GM21360 (cell line): ENCODE results near the gene STOM.
"Not testable (repeated sequence)": the region's sequence is repeated elsewhere in the genome, so short reads cannot be mapped to it uniquely, and the experiment has no call there.

Experiments
- ATAC-seq: cut with Tn5 transposase; IDR thresholded peaks from one replicate; pipeline ENCODE4 v1.9.1; 2021; ENCODE audit warnings: mild to moderate bottlenecking, moderate library complexity; ENCODE audit not compliant: unreplicated experiment

The STOM gene

GRCh38 chr9:121369595-121370265, at the start of gene STOM:
TSS of gene STOM (minus strand) at chr9:121370250. CDS start at chr9:121370187, 63 bp downstream.
- ATAC-seq = peak; percentile 47

GRCh38 chr9:121411993-121412392, 41.9 kb upstream of the STOM start:
- ATAC-seq = no peak

- ATAC-seq = no peak
Measured at GRCh38 chr9:121405899-121406298, 35.8 kb upstream of the STOM start.

- ATAC-seq = no peak
Measured at GRCh38 chr9:121404906-121405305, 34.9 kb upstream of the STOM start.

GRCh38 chr9:121399883-121400607, 30.0 kb upstream of the STOM start:
- no peak for ATAC-seq

GRCh38 chr9:121399126-121399882, 29.3 kb upstream of the STOM start:
- no peak for ATAC-seq

GRCh38 chr9:121398374-121398773, 28.3 kb upstream of the STOM start:
- ATAC-seq = no peak

GRCh38 chr9:121397277-121397676, 27.2 kb upstream of the STOM start:
- ATAC-seq = not testable (repeated sequence)

- ATAC-seq = no peak
Measured at GRCh38 chr9:121395558-121395957, 25.5 kb upstream of the STOM start.

- no peak for ATAC-seq
Measured at GRCh38 chr9:121394292-121394691, 24.2 kb upstream of the STOM start.

GRCh38 chr9:121393318-121393717, 23.3 kb upstream of the STOM start:
- no peak for ATAC-seq

GRCh38 chr9:121390372-121390771, 20.3 kb upstream of the STOM start:
- ATAC-seq = no peak

- ATAC-seq = no peak
Measured at GRCh38 chr9:121388140-121388905, 18.3 kb upstream of the STOM start.

- ATAC-seq = no peak
Measured at GRCh38 chr9:121386442-121387175, 16.6 kb upstream of the STOM start.

GRCh38 chr9:121383715-121384114, 13.7 kb upstream of the STOM start:
- no peak for ATAC-seq

GRCh38 chr9:121380846-121381245, 10.8 kb upstream of the STOM start:
- no peak for ATAC-seq

GRCh38 chr9:121376214-121376830, 6.3 kb upstream of the STOM start:
- ATAC-seq = no peak

GRCh38 chr9:121373011-121373729, 3.1 kb upstream of the STOM start:
- ATAC-seq = no peak
